HEK293 (cell line): ENCODE data around the gene ETNK1.

ENCODE experiments used
- CTCF ChIA-PET: fragments of 350-600 bp; formaldehyde crosslinking; extraction: SDS; loops from one replicate; lab custom pipeline; 2021; ENCODE audit warnings: antibody characterized with exemption; lab: Yijun Ruan, JAX
- POLR2A ChIA-PET: fragments of 300-600 bp; formaldehyde crosslinking; extraction: SDS; loops from one replicate; lab custom pipeline; 2020; ENCODE audit warnings: antibody characterized with exemption, inconsistent platforms; lab: Yijun Ruan, JAX
- H3K27ac ChIP-seq: fragments of 200-500 bp; sonication (Bioruptor generic); 2 replicates; pipeline ENCODE4 v1.5.1; 2014; ENCODE audit warnings: low read depth, low read length, control low read depth, inconsistent platforms; ENCODE audit errors: extremely low read depth
- H3K36me3 ChIP-seq, 2 experiments: fragments of 200-500 bp in 1 of 2; sonication (Bioruptor generic) in 1 of 2; 1 replicate in 1 of 2; 2 replicates in 1 of 2; pipeline ENCODE4 v1.5.1; 2014 to 2017; ENCODE audit warnings: inconsistent platforms in 2 of 2, low read length in 2 of 2; ENCODE audit not compliant: control insufficient read depth in 2 of 2, insufficient read depth in 1 of 2
- H3K4me1 ChIP-seq: fragments of 200-500 bp; sonication (Bioruptor generic); 2 replicates; pipeline ENCODE4 v1.5.1; 2014; ENCODE audit warnings: mild to moderate bottlenecking, low read length, inconsistent platforms; ENCODE audit not compliant: control insufficient read depth, insufficient read depth
- H3K4me3 ChIP-seq: 2 replicates; pipeline ENCODE4 v1.5.1; 2011; ENCODE audit warnings: low read depth, mild to moderate bottlenecking, control low read depth, low read length, moderate library complexity
- H3K9me3 ChIP-seq: fragments of 200-500 bp; sonication (Bioruptor generic); 2 replicates; pipeline ENCODE4 v1.5.1; 2014; ENCODE audit warnings: low read depth, low read length, inconsistent platforms; ENCODE audit not compliant: control insufficient read depth, insufficient read depth
- ELK4 ChIP-seq: IDR thresholded peaks from 2 replicates; pipeline ENCODE4 v1.6.1; 2011; ENCODE audit warnings: mild to moderate bottlenecking, low read depth, low read length, borderline replicate concordance
- GLI4 ChIP-seq: fragments of 450-650 bp; formaldehyde crosslinking; IDR thresholded peaks from 2 replicates; pipeline ENCODE4 v1.5.1; 2016; ENCODE audit warnings: missing biosample characterization, missing genetic modification characterization
- GLIS2 ChIP-seq: fragments of 450-650 bp; formaldehyde crosslinking; IDR thresholded peaks from 2 replicates; pipeline ENCODE4 v1.5.1; 2016; ENCODE audit warnings: missing biosample characterization, missing genetic modification characterization
- MEIS1 ChIP-seq: sonication (generic); formaldehyde crosslinking; IDR thresholded peaks from 2 replicates; pipeline ENCODE4 v1.8.1; 2022; ENCODE audit warnings: missing genetic modification reagents, mild to moderate bottlenecking, borderline replicate concordance
- SCRT2 ChIP-seq: fragments of 450-650 bp; formaldehyde crosslinking; IDR thresholded peaks from 2 replicates; pipeline ENCODE4 v1.5.1; 2016; ENCODE audit warnings: missing biosample characterization, missing genetic modification characterization
- ZBTB20 ChIP-seq: fragments of 450-650 bp; formaldehyde crosslinking; IDR thresholded peaks from 2 replicates; pipeline ENCODE4 v1.5.1; 2016; ENCODE audit warnings: missing biosample characterization, missing genetic modification characterization
- ZBTB48 ChIP-seq: fragments of 450-650 bp; formaldehyde crosslinking; IDR thresholded peaks from 2 replicates; pipeline ENCODE4 v1.5.1; 2016; ENCODE audit warnings: missing biosample characterization, missing genetic modification characterization
- ZNF335 ChIP-seq: fragments of 450-650 bp; formaldehyde crosslinking; conservative IDR thresholded peaks from 2 replicates; pipeline ENCODE4 v1.5.1; 2016; ENCODE audit warnings: missing biosample characterization, missing genetic modification characterization
- ZNF548 ChIP-seq: fragments of 450-650 bp; formaldehyde crosslinking; IDR thresholded peaks from 2 replicates; pipeline ENCODE4 v1.5.1; 2016; ENCODE audit warnings: missing biosample characterization, missing genetic modification characterization
- ZNF654 ChIP-seq: fragments of 450-650 bp; formaldehyde crosslinking; IDR thresholded peaks from 2 replicates; pipeline ENCODE4 v1.5.1; 2016; ENCODE audit warnings: low read depth, missing biosample characterization, missing genetic modification characterization
- ZNF707 ChIP-seq: fragments of 450-650 bp; formaldehyde crosslinking; IDR thresholded peaks from 2 replicates; pipeline ENCODE4 v1.5.1; 2016; ENCODE audit warnings: missing biosample characterization, missing genetic modification characterization
- TF ChIP-seq, protein P1 (sequence below): fragments of 450-650 bp; formaldehyde crosslinking; IDR thresholded peaks from 2 replicates; pipeline ENCODE4 v1.5.1; 2016; ENCODE audit warnings: missing biosample characterization, missing genetic modification characterization, borderline replicate concordance
- TF ChIP-seq, protein P2 (sequence below): fragments of 450-650 bp; formaldehyde crosslinking; IDR thresholded peaks from 2 replicates; pipeline ENCODE4 v1.5.1; 2016; ENCODE audit warnings: missing biosample characterization, missing genetic modification characterization
- TF ChIP-seq, protein P3 (sequence below): fragments of 450-650 bp; formaldehyde crosslinking; IDR thresholded peaks from 2 replicates; pipeline ENCODE4 v1.5.1; 2017; ENCODE audit warnings: missing biosample characterization, missing genetic modification characterization
- TF ChIP-seq, protein P4 (sequence below): fragments of 450-650 bp; formaldehyde crosslinking; IDR thresholded peaks from 2 replicates; pipeline ENCODE4 v1.5.1; 2016; ENCODE audit warnings: missing biosample characterization, missing genetic modification characterization

The ETNK1 gene

GRCh38 chr12:22702690-22703089 lies 77.7 kb downstream of the ETNK1 start:
- TF ChIP-seq, protein P1, sequence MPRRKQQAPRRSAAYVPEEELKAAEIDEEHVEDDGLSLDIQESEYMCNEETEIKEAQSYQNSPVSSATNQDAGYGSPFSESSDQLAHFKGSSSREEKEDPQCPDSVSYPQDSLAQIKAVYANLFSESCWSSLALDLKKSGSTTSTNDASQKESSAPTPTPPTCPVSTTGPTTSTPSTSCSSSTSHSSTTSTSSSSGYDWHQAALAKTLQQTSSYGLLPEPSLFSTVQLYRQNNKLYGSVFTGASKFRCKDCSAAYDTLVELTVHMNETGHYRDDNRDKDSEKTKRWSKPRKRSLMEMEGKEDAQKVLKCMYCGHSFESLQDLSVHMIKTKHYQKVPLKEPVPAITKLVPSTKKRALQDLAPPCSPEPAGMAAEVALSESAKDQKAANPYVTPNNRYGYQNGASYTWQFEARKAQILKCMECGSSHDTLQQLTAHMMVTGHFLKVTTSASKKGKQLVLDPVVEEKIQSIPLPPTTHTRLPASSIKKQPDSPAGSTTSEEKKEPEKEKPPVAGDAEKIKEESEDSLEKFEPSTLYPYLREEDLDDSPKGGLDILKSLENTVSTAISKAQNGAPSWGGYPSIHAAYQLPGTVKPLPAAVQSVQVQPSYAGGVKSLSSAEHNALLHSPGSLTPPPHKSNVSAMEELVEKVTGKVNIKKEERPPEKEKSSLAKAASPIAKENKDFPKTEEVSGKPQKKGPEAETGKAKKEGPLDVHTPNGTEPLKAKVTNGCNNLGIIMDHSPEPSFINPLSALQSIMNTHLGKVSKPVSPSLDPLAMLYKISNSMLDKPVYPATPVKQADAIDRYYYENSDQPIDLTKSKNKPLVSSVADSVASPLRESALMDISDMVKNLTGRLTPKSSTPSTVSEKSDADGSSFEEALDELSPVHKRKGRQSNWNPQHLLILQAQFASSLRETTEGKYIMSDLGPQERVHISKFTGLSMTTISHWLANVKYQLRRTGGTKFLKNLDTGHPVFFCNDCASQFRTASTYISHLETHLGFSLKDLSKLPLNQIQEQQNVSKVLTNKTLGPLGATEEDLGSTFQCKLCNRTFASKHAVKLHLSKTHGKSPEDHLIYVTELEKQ (tag by site-specific recombination), result no peak
- TF ChIP-seq MEIS1 (CRISPR knock-in tag) (no peak), GLIS2 (tag by site-specific recombination) (no peak), GLI4 (tag by site-specific recombination) (no peak), ZNF707 (tag by site-specific recombination) (no peak), ZNF548 (tag by site-specific recombination) (no peak), ZBTB20 (tag by site-specific recombination) (no peak), ELK4 (no peak)
- ChIA-PET POLR2A (no interaction called here), CTCF (no interaction called here)
- Histone ChIP-seq H3K9me3 (no peaks in the 10 kb centered on the region), H3K36me3 (no peaks in the 10 kb centered on the region), H3K27ac (no peak overlapping the region), H3K4me3 (no peak overlapping the region), H3K4me1 (no peaks in the 10 kb centered on the region)

- CTCF ChIA-PET, result interaction anchor here (0.6 to 0.8 kb wide), 7 partner anchors 151 to 606 kb away, joined by 3 to 4 read pairs (median 3); no protein-coding TSS in a partner anchor
- H3K27ac ChIP-seq, result no peak overlapping the region
- POLR2A ChIA-PET, result no interaction called here
- TF ChIP-seq, protein P2, sequence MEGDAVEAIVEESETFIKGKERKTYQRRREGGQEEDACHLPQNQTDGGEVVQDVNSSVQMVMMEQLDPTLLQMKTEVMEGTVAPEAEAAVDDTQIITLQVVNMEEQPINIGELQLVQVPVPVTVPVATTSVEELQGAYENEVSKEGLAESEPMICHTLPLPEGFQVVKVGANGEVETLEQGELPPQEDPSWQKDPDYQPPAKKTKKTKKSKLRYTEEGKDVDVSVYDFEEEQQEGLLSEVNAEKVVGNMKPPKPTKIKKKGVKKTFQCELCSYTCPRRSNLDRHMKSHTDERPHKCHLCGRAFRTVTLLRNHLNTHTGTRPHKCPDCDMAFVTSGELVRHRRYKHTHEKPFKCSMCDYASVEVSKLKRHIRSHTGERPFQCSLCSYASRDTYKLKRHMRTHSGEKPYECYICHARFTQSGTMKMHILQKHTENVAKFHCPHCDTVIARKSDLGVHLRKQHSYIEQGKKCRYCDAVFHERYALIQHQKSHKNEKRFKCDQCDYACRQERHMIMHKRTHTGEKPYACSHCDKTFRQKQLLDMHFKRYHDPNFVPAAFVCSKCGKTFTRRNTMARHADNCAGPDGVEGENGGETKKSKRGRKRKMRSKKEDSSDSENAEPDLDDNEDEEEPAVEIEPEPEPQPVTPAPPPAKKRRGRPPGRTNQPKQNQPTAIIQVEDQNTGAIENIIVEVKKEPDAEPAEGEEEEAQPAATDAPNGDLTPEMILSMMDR, result peak; percentile 42; the same call in 1 of the 2 replicates
- TF ChIP-seq ZNF654 (peak; percentile 70), SCRT2 (tag by site-specific recombination) (peak; percentile 61), ZNF335 (tag by site-specific recombination) (no peak), ZBTB48 (tag by site-specific recombination) (no peak)
- TF ChIP-seq, protein P3, sequence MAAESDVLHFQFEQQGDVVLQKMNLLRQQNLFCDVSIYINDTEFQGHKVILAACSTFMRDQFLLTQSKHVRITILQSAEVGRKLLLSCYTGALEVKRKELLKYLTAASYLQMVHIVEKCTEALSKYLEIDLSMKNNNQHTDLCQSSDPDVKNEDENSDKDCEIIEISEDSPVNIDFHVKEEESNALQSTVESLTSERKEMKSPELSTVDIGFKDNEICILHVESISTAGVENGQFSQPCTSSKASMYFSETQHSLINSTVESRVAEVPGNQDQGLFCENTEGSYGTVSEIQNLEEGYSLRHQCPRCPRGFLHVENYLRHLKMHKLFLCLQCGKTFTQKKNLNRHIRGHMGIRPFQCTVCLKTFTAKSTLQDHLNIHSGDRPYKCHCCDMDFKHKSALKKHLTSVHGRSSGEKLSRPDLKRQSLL, result no peak
- TF ChIP-seq, protein P4, sequence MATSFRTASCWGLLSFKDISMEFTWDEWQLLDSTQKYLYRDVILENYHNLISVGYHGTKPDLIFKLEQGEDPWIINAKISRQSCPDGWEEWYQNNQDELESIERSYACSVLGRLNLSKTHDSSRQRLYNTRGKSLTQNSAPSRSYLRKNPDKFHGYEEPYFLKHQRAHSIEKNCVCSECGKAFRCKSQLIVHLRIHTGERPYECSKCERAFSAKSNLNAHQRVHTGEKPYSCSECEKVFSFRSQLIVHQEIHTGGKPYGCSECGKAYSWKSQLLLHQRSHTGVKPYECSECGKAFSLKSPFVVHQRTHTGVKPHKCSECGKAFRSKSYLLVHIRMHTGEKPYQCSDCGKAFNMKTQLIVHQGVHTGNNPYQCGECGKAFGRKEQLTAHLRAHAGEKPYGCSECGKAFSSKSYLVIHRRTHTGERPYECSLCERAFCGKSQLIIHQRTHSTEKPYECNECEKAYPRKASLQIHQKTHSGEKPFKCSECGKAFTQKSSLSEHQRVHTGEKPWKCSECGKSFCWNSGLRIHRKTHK, result no peak
- TF ChIP-seq, all 188 proteins: peak for 3
- Histone ChIP-seq H3K36me3 (no peaks in the 10 kb centered on the region), H3K4me3 (no peak overlapping the region), H3K9me3 (no peaks in the 10 kb centered on the region), H3K4me1 (no peaks in the 10 kb centered on the region)
These were observed 84.3 kb downstream of the ETNK1 start for GRCh38 chr12:22709292-22709691.
